IMR-90 (cell line): Measurements from ENCODE around the gene PLIN4. TPM values are rescaled to one million over a fixed set of nuclear protein-coding genes. Genes with fewer than 3 reads are reported as not detected.

Source experiments
- ATAC-seq: fragments of 200-7000 bp; cut with Tn5 transposase; 2 replicates; pipeline ENCODE4 v1.9.1; 2020; ENCODE audit warnings: low read depth, mild to moderate bottlenecking, moderate library complexity
- BruUV-seq: library from RNA; stranded (reverse); fragments of 400-500 nt; replicated peaks from 2 replicates; lab custom pipeline; 2021; lab: Mats Ljungman, UMichigan
- CTCF ChIA-PET: fragments of 300-600 bp; formaldehyde crosslinking; extraction: SDS; loops from one replicate; lab custom pipeline; 2021; ENCODE audit warnings: antibody characterized with exemption; lab: Yijun Ruan, JAX
- POLR2A ChIA-PET: fragments of 300-600 bp; sonication (Branson Sonifier 250); formaldehyde crosslinking; loops from one replicate; lab custom pipeline; 2022; ENCODE audit warnings: antibody characterized with exemption; ENCODE audit not compliant: unreplicated experiment; lab: Charles Lee
- DNase-seq: peaks from one replicate; pipeline ENCODE4 v3.0.0; 2013
- H2AFZ ChIP-seq: replicated peaks from 2 replicates; pipeline ENCODE3; 2013; ENCODE audit warnings: low read length, mild to moderate bottlenecking; ENCODE audit not compliant: poor library complexity
- H2AK5ac ChIP-seq: 2 replicates; pipeline ENCODE4 v1.6.1; 2013; ENCODE audit warnings: low read depth, low read length, inconsistent platforms
- H2AK9ac ChIP-seq: replicated peaks from 2 replicates; pipeline ENCODE3; 2013; ENCODE audit warnings: mild to moderate bottlenecking, low read depth, low read length, moderate library complexity; ENCODE audit not compliant: poor library complexity
- H2BK120ac ChIP-seq: 2 replicates; pipeline ENCODE4 v1.6.1; 2013; ENCODE audit warnings: low read depth, low read length, inconsistent platforms
- H2BK15ac ChIP-seq: 3 replicates; pipeline ENCODE4 v1.6.1; 2013; ENCODE audit warnings: low read depth, low read length, inconsistent platforms
- H2BK20ac ChIP-seq: 2 replicates; pipeline ENCODE4 v1.6.1; 2013; ENCODE audit warnings: low read depth, mild to moderate bottlenecking, inconsistent platforms, low read length, moderate library complexity
- H2BK5ac ChIP-seq: 2 replicates; pipeline ENCODE4 v1.6.1; 2013; ENCODE audit warnings: mild to moderate bottlenecking, low read depth, low read length, inconsistent platforms; ENCODE audit not compliant: poor library complexity, severe bottlenecking
- H3K14ac ChIP-seq: replicated peaks from 2 replicates; pipeline ENCODE4 v1.6.1; 2013; ENCODE audit warnings: low read depth, low read length, inconsistent platforms
- H3K18ac ChIP-seq: 2 replicates; pipeline ENCODE4 v1.6.1; 2013; ENCODE audit warnings: low read depth, low read length, control low read depth
- H3K23ac ChIP-seq: 2 replicates; pipeline ENCODE4 v1.6.1; 2013; ENCODE audit warnings: low read depth, low read length, inconsistent platforms
- H3K27ac ChIP-seq: 2 replicates; pipeline ENCODE4 v1.5.1; 2013; ENCODE audit warnings: mild to moderate bottlenecking, control low read depth, low read length; ENCODE audit not compliant: insufficient read depth
- H3K27me3 ChIP-seq: 2 replicates; pipeline ENCODE4 v1.6.1; 2013; ENCODE audit warnings: low read length; ENCODE audit not compliant: control insufficient read depth, insufficient read depth
- H3K36me3 ChIP-seq: 2 replicates; pipeline ENCODE4 v1.6.1; 2013; ENCODE audit warnings: low read length, mixed read lengths; ENCODE audit not compliant: control insufficient read depth, insufficient read depth
- H3K4ac ChIP-seq: 2 replicates; pipeline ENCODE4 v1.6.1; 2013; ENCODE audit warnings: low read depth, low read length, inconsistent platforms
- H3K4me1 ChIP-seq: 2 replicates; pipeline ENCODE4 v1.6.1; 2013; ENCODE audit warnings: low read length, mixed read lengths; ENCODE audit not compliant: control insufficient read depth, insufficient read depth
- H3K4me2 ChIP-seq: 2 replicates; pipeline ENCODE4 v1.6.1; 2013; ENCODE audit warnings: low read depth, mild to moderate bottlenecking, control low read depth, low read length, moderate library complexity
- H3K4me3 ChIP-seq: 2 replicates; pipeline ENCODE4 v1.5.1; 2013; ENCODE audit warnings: low read depth, mild to moderate bottlenecking, control low read depth, low read length, moderate library complexity; ENCODE audit not compliant: insufficient read depth
- H3K56ac ChIP-seq: 2 replicates; pipeline ENCODE4 v1.6.1; 2013; ENCODE audit warnings: low read length, inconsistent platforms; ENCODE audit not compliant: insufficient read depth; ENCODE audit errors: extremely low read depth
- H3K79me1 ChIP-seq, 2 experiments: 2 replicates each; pipeline ENCODE4 v1.6.1; 2013; ENCODE audit warnings: low read length in 2 of 2, inconsistent platforms in 1 of 2, low read depth in 1 of 2
- H3K9ac ChIP-seq: 2 replicates; pipeline ENCODE4 v1.6.1; 2013; ENCODE audit warnings: low read depth, low read length, control low read depth
- H3K9me1 ChIP-seq: 2 replicates; pipeline ENCODE4 v1.6.1; 2013; ENCODE audit warnings: low read length, inconsistent platforms; ENCODE audit not compliant: insufficient read depth
- H3K9me3 ChIP-seq: 2 replicates; pipeline ENCODE4 v1.6.1; 2013; ENCODE audit warnings: low read length; ENCODE audit not compliant: control insufficient read depth, insufficient read depth
- H4K20me1 ChIP-seq: 2 replicates; pipeline ENCODE4 v1.6.1; 2013; ENCODE audit warnings: low read length, inconsistent platforms; ENCODE audit not compliant: insufficient read depth
- H4K5ac ChIP-seq: 2 replicates; pipeline ENCODE4 v1.6.1; 2013; ENCODE audit warnings: mild to moderate bottlenecking, low read depth, low read length, control low read depth
- H4K8ac ChIP-seq, 2 experiments: 2 replicates each; pipeline ENCODE4 v1.6.1; 2013; ENCODE audit warnings: low read depth in 2 of 2, low read length in 2 of 2, control low read depth in 1 of 2, inconsistent platforms in 1 of 2
- H4K91ac ChIP-seq: 2 replicates; pipeline ENCODE4 v1.6.1; 2013; ENCODE audit warnings: low read depth, low read length, inconsistent platforms; ENCODE audit not compliant: insufficient read depth
- BHLHE40 ChIP-seq: fragments of 150-350 bp; IDR thresholded peaks from 2 replicates; pipeline ENCODE4 v1.6.1; 2016; ENCODE audit warnings: mild to moderate bottlenecking, low read depth, low read length
- CEBPB ChIP-seq: IDR thresholded peaks from 2 replicates; pipeline ENCODE4 v1.6.1; 2012; ENCODE audit warnings: low read depth, low read length, improper control_type of control experiment
- CHD1 ChIP-seq: IDR thresholded peaks from 2 replicates; pipeline ENCODE4 v1.6.1; 2012; ENCODE audit warnings: low read depth, low read length, improper control_type of control experiment
- CTCF ChIP-seq: conservative IDR thresholded peaks from 2 replicates; pipeline ENCODE4 v1.5.1; 2012; ENCODE audit warnings: mild to moderate bottlenecking, low read depth, low read length, improper control_type of control experiment
- ELK1 ChIP-seq: fragments of 150-350 bp; IDR thresholded peaks from 2 replicates; pipeline ENCODE4 v1.6.1; 2016; ENCODE audit warnings: low read depth, mild to moderate bottlenecking, low read length, moderate library complexity, borderline replicate concordance
- FOS ChIP-seq: fragments of 150-350 bp; IDR thresholded peaks from 2 replicates; pipeline ENCODE4 v1.6.1; 2016; ENCODE audit warnings: low read depth, low read length
- MAFK ChIP-seq: IDR thresholded peaks from 2 replicates; pipeline ENCODE4 v1.6.1; 2012; ENCODE audit warnings: low read depth, low read length, improper control_type of control experiment
- MAZ ChIP-seq: IDR thresholded peaks from 2 replicates; pipeline ENCODE4 v1.6.1; 2012; ENCODE audit warnings: low read depth, mild to moderate bottlenecking, low read length, improper control_type of control experiment, moderate library complexity, borderline replicate concordance
- MXI1 ChIP-seq: IDR thresholded peaks from 2 replicates; pipeline ENCODE4 v1.6.1; 2012; ENCODE audit warnings: low read depth, mild to moderate bottlenecking, low read length, moderate library complexity, borderline replicate concordance
- NFE2L2 ChIP-seq: fragments of 150-350 bp; IDR thresholded peaks from 2 replicates; pipeline ENCODE4 v1.6.1; 2016; ENCODE audit warnings: low read depth, mild to moderate bottlenecking, low read length
- POLR2A ChIP-seq: IDR thresholded peaks from 2 replicates; pipeline ENCODE4 v1.6.1; 2012; ENCODE audit warnings: mild to moderate bottlenecking, low read depth, low read length
- RAD21 ChIP-seq: IDR thresholded peaks from 2 replicates; pipeline ENCODE4 v1.6.1; 2012; ENCODE audit warnings: low read length, improper control_type of control experiment
- RCOR1 ChIP-seq: IDR thresholded peaks from 2 replicates; pipeline ENCODE4 v1.6.1; 2012; ENCODE audit warnings: mild to moderate bottlenecking, low read length, improper control_type of control experiment; ENCODE audit not compliant: insufficient replicate concordance
- RFX5 ChIP-seq: IDR thresholded peaks from 2 replicates; pipeline ENCODE4 v1.8.0; 2012; ENCODE audit warnings: low read depth, mild to moderate bottlenecking, low read length, moderate library complexity
- SMC3 ChIP-seq: fragments of 150-350 bp; IDR thresholded peaks from 2 replicates; pipeline ENCODE4 v1.6.1; 2016; ENCODE audit warnings: low read depth, mild to moderate bottlenecking, antibody characterized with exemption, low read length, moderate library complexity
- USF2 ChIP-seq: fragments of 150-350 bp; IDR thresholded peaks from 2 replicates; pipeline ENCODE4 v1.6.1; 2017; ENCODE audit warnings: mild to moderate bottlenecking, antibody characterized with exemption, low read length, low read depth
- WGBS, 2 experiments: methylation state at CpG; one replicate each; pipeline versions ENCODE4 v1.1.5 to v1.1.7; 2013; ENCODE audit warnings: missing lambda C conversion rate in 2 of 2; ENCODE audit not compliant: insufficient read length in 1 of 2; ENCODE audit errors: extremely low coverage in 2 of 2; 5-methylcytosine and 5-hydroxymethylcytosine counted together
- dilution Hi-C: fragments of 300-500 bp; cut with HindIII; formaldehyde crosslinking; loops from one replicate; pipeline ENCODE4 v1.14.3; 2018; ENCODE audit warnings: low sequenced_read_pairs; ENCODE audit not compliant: unreplicated experiment
- in situ Hi-C: fragments of 300-500 bp; cut with MboI; formaldehyde crosslinking; loops from 3 replicates; pipeline ENCODE4 v1.14.3; 2019; ENCODE audit warnings: low sequenced_read_pairs, inconsistent platforms, mixed read lengths
- intact Hi-C: fragments of 100-400 bp; cut with micrococcal nuclease; formaldehyde crosslinking; loops from 2 replicates; pipeline ENCODE4 v1.10.0; 2022
- polyA plus RNA-seq, 3 experiments: library from polyadenylated mRNA; depleted of rRNA; stranded (reverse); fragments of >200 nt; gene quantifications; 2 replicates each; pipeline ENCODE4 v1.2.3, GENCODE V29; 2012; ENCODE audit warnings: low replicate concordance in 1 of 3
- total RNA-seq: library from RNA; depleted of rRNA; stranded (reverse); fragments of >200 nt; gene quantifications from 2 replicates; pipeline ENCODE4 v1.2.3, GENCODE V29; 2012

The PLIN4 gene
- total and polyA plus RNA-seq, 2 of the 4 experiments (the other 2 are of a cell fraction), result under 0.01 to 0.09 TPM

GRCh38 chr19:4559569-4559968, 41.3 kb upstream of the PLIN4 start, which contains the start of gene SEMA6B:
TSS of gene SEMA6B (minus strand) at chr19:4559684. CDS start at chr19:4558457, 1,227 bp downstream.
- Histone ChIP-seq H3K14ac (no peak within 1 kb of the TSS), H3K27ac (no peak within 1 kb of the TSS), H3K79me1 (no peaks in the 10 kb centered on the region), H3K18ac (no peak within 1 kb of the TSS), H2AK5ac (no peak within 1 kb of the TSS), H3K4me1 (no peaks in the 10 kb centered on the region), H3K9ac (no peak within 1 kb of the TSS), H4K20me1 (no peaks in the 10 kb centered on the region), H3K4ac (no peak within 1 kb of the TSS), H2BK20ac (no peak within 1 kb of the TSS), H3K23ac (no peak within 1 kb of the TSS), H3K4me3 (no peak within 1 kb of the TSS), H3K36me3 (no peaks in the 10 kb centered on the region), H3K56ac (no peak within 1 kb of the TSS), H4K91ac (no peak within 1 kb of the TSS), H2BK5ac (no peak within 1 kb of the TSS), H3K4me2 (no peak within 1 kb of the TSS), H4K5ac (no peak within 1 kb of the TSS), H3K9me1 (no peaks in the 10 kb centered on the region), H2AFZ (peak within 1 kb of the TSS; percentile 51), H3K9me3 (no peaks in the 10 kb centered on the region), H2BK15ac (no peak within 1 kb of the TSS), H3K27me3 (no peaks in the 10 kb centered on the region), H2BK120ac (no peak within 1 kb of the TSS), H4K8ac (no peak within 1 kb of the TSS), H2AK9ac (peak within 1 kb of the TSS; percentile 72)
- dilution Hi-C loops (no loop called here), in situ Hi-C loops (no loop called here), intact Hi-C loops (loop anchor here (2.0 kb wide), 1 partner anchor 77 kb away; no protein-coding TSS in a partner anchor)
- no peak for ATAC-seq
- CTCF ChIA-PET, result interaction anchor here (1.0 kb wide), 1 partner anchor 13 kb away, joined by 4 read pairs; no protein-coding TSS in a partner anchor
- WGBS, 2 experiments, result 60% methylated on average over 1 of the region's 13 CpGs; no CpG with 5 or more reads in 1 of the 2 experiments
- DNase-seq, result no peak
- no TSS peak for BruUV-seq
- TF ChIP-seq CHD1 (no peak), SMC3 (no peak), FOS (no peak), USF2 (no peak), CEBPB (no peak), MXI1 (no peak), RAD21 (no peak), RFX5 (no peak), MAFK (no peak), MAZ (no peak), NFE2L2 (no peak), CTCF (no peak), POLR2A (no peak), BHLHE40 (no peak), ELK1 (no peak), RCOR1 (no peak)
- POLR2A ChIA-PET, result interaction anchor here (0.5 kb wide), 1 partner anchor 165 kb away, joined by 3 read pairs; no protein-coding TSS in a partner anchor
